ENCODE data around the gene TMEM214.

GRCh38 chr2:27032495-27033252, at the start of gene TMEM214:
- TF ChIP-seq, protein P1, sequence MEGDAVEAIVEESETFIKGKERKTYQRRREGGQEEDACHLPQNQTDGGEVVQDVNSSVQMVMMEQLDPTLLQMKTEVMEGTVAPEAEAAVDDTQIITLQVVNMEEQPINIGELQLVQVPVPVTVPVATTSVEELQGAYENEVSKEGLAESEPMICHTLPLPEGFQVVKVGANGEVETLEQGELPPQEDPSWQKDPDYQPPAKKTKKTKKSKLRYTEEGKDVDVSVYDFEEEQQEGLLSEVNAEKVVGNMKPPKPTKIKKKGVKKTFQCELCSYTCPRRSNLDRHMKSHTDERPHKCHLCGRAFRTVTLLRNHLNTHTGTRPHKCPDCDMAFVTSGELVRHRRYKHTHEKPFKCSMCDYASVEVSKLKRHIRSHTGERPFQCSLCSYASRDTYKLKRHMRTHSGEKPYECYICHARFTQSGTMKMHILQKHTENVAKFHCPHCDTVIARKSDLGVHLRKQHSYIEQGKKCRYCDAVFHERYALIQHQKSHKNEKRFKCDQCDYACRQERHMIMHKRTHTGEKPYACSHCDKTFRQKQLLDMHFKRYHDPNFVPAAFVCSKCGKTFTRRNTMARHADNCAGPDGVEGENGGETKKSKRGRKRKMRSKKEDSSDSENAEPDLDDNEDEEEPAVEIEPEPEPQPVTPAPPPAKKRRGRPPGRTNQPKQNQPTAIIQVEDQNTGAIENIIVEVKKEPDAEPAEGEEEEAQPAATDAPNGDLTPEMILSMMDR (IDR thresholded peaks at IDR 0.05; ENCODE audit: poor library complexity), result peak; percentile 6
- no peak for TF ChIP-seq EZH2phosphoT487 (IDR thresholded peaks at IDR 0.05; ENCODE audit: low read depth, severe bottlenecking, unreplicated experiment)
- no peak for TF ChIP-seq EZH2 (IDR thresholded peaks at IDR 0.05; ENCODE audit: borderline replicate concordance)
